Mesothelial cell of epicardium (in vitro differentiated cells): ENCODE measurements around the gene RFNG. TPM values are rescaled to one million over a fixed set of nuclear protein-coding genes. Genes with fewer than 3 reads are reported as not detected.

Source experiments
- DNase-seq, 2 experiments: peaks; one replicate each; pipeline ENCODE4 v3.0.0; 2021; ENCODE audit warnings: low spot score in 2 of 2; ENCODE audit not compliant: unreplicated experiment in 2 of 2
- H3K27ac Mint-ChIP-seq: 2 replicates; pipeline ENCODE4 v1.8.0; 2021; ENCODE audit warnings: mixed read lengths
- H3K27me3 Mint-ChIP-seq: 2 replicates; pipeline ENCODE4 v1.8.0; 2021; ENCODE audit warnings: low read depth, mixed read lengths
- H3K36me3 Mint-ChIP-seq: 2 replicates; pipeline ENCODE4 v1.8.0; 2021; ENCODE audit warnings: mixed read lengths
- H3K4me1 Mint-ChIP-seq: 2 replicates; pipeline ENCODE4 v1.8.0; 2021; ENCODE audit warnings: mixed read lengths
- H3K4me3 Mint-ChIP-seq: 2 replicates; pipeline ENCODE4 v1.8.0; 2021; ENCODE audit warnings: mild to moderate bottlenecking, moderate library complexity, mixed read lengths
- H3K9me3 Mint-ChIP-seq: 2 replicates; pipeline ENCODE4 v1.8.0; 2021; ENCODE audit warnings: mixed read lengths
- CTCF ChIP-seq: fragments of 200-600 bp; sonication (generic); IDR thresholded peaks from one replicate; pipeline ENCODE4 v1.5.0; 2021; ENCODE audit warnings: antibody characterized with exemption; ENCODE audit not compliant: unreplicated experiment
- total RNA-seq: library from RNA; stranded (reverse); gene quantifications from 3 replicates; pipeline ENCODE4 v1.2.1, GENCODE V29; 2021

The RFNG gene
- total RNA-seq, 1 donor from 2014 or later: 57.3 TPM

- Mint-ChIP-seq H3K27ac (no peak overlapping the region), H3K4me1 (peaks cover 22% of the 10 kb centered on the region), H3K9me3 (no peaks in the 10 kb centered on the region), H3K36me3 (no peaks in the 10 kb centered on the region), H3K4me3 (no peak overlapping the region), H3K27me3 (no peaks in the 10 kb centered on the region)
- DNase-seq: peak in 1 of 2 experiments; percentile 72
- peak; percentile 77 for TF ChIP-seq CTCF
Observed at GRCh38 chr17:82019690-82020571, 31.7 kb downstream of the RFNG start.

GRCh38 chr17:82018989-82019689, 32.5 kb downstream of the RFNG start:
- H3K4me3 Mint-ChIP-seq: peak overlapping the region; percentile 24
- H3K4me1 Mint-ChIP-seq: peaks cover 20% of the 10 kb centered on the region
- no peak overlapping the region for H3K27ac Mint-ChIP-seq
- no peaks in the 10 kb centered on the region for H3K27me3 Mint-ChIP-seq
- no peaks in the 10 kb centered on the region for H3K36me3 Mint-ChIP-seq
- H3K9me3 Mint-ChIP-seq: no peaks in the 10 kb centered on the region
- no peak for TF ChIP-seq CTCF
- DNase-seq: no peak

- DNase-seq: no peak
- peaks cover 14% of the 10 kb centered on the region for H3K4me1 Mint-ChIP-seq
- H3K9me3 Mint-ChIP-seq: no peaks in the 10 kb centered on the region
- no peak overlapping the region for H3K4me3 Mint-ChIP-seq
- H3K27ac Mint-ChIP-seq: no peak overlapping the region
- no peak for TF ChIP-seq CTCF
- no peaks in the 10 kb centered on the region for H3K36me3 Mint-ChIP-seq
- H3K27me3 Mint-ChIP-seq: no peaks in the 10 kb centered on the region
Observed at GRCh38 chr17:82018152-82018988, 33.2 kb downstream of the RFNG start.

- H3K4me3 Mint-ChIP-seq: no peak overlapping the region
Observed at GRCh38 chr17:82017612-82018151, 33.9 kb downstream of the RFNG start.

More at GRCh38 chr17:82017612-82018151, 33.9 kb downstream of the RFNG start:
- Mint-ChIP-seq H3K9me3 (no peaks in the 10 kb centered on the region), H3K27me3 (no peaks in the 10 kb centered on the region), H3K36me3 (no peaks in the 10 kb centered on the region), H3K27ac (no peak overlapping the region), H3K4me1 (peaks cover 17% of the 10 kb centered on the region)
- DNase-seq: no peak
- TF ChIP-seq CTCF: no peak
